Gastroesophageal sphincter (tissue), 4 donors: ENCODE data around the gene EPM2A. TPM values are rescaled to one million over a fixed set of nuclear protein-coding genes. Genes with fewer than 3 reads are reported as not detected.

ENCODE experiments used
- ATAC-seq: fragments of 150-250 bp; one replicate; pipeline ENCODE4 v1.9.1; 2016; ENCODE audit warnings: mild to moderate bottlenecking, moderate library complexity
- H3K27ac ChIP-seq, 4 donors: fragments of 200-600 bp; sonication (generic) in 3 of 4; 1 replicate in 3 of 4; 2 replicates in 1 of 4; pipeline ENCODE4 v1.5.1; 2016 to 2019
- H3K27me3 ChIP-seq: fragments of 200-600 bp; sonication (generic); one replicate; pipeline ENCODE4 v1.5.1; 2019
- H3K36me3 ChIP-seq, 2 donors: fragments of 200-600 bp; sonication (generic); one replicate each; pipeline ENCODE4 v1.5.1; 2019; ENCODE audit warnings: control low read depth in 1 of 2
- H3K4me1 ChIP-seq, 3 donors: fragments of 200-600 bp; sonication (generic); 1 replicate in 2 of 3; 2 replicates in 1 of 3; pipeline ENCODE4 v1.5.1; 2016 to 2019; ENCODE audit warnings: control low read depth in 2 of 3
- H3K4me3 ChIP-seq, 2 donors: fragments of 200-600 bp; sonication (generic); one replicate each; pipeline ENCODE4 v1.5.1; 2019; ENCODE audit warnings: mild to moderate bottlenecking in 1 of 2, moderate library complexity in 1 of 2
- H3K9me3 ChIP-seq, 3 donors: fragments of 200-600 bp; sonication (generic); one replicate each; pipeline ENCODE4 v1.5.1; 2017 to 2019; ENCODE audit warnings: control low read depth in 2 of 3
- CTCF ChIP-seq, 4 experiments: fragments of 200-600 bp in 2 of 4; fragments of 450-650 bp in 2 of 4; sonication (generic) in 1 of 4; IDR thresholded peaks; one replicate each; pipeline ENCODE4 v1.5.1; 2017 to 2019; ENCODE audit warnings: antibody characterized with exemption in 4 of 4, mild to moderate bottlenecking in 2 of 4, moderate library complexity in 2 of 4
- EP300 ChIP-seq: sonication (generic); formaldehyde crosslinking; IDR thresholded peaks from one replicate; pipeline ENCODE4 v1.6.1; 2017; ENCODE audit warnings: antibody characterized with exemption, mild to moderate bottlenecking
- POLR2A ChIP-seq, 2 donors: fragments of 450-650 bp; IDR thresholded peaks; one replicate each; pipeline ENCODE4 v1.6.1; 2017; ENCODE audit warnings: antibody characterized with exemption in 2 of 2, mild to moderate bottlenecking in 2 of 2, moderate library complexity in 1 of 2
- POLR2AphosphoS5 ChIP-seq: sonication (generic); formaldehyde crosslinking; IDR thresholded peaks from one replicate; pipeline ENCODE4 v1.6.1; 2017; ENCODE audit warnings: antibody characterized with exemption
- WGBS, 2 donors: methylation state at CpG; one replicate each; pipeline ENCODE4 v1.1.5; 2018; ENCODE audit warnings: low coverage in 1 of 2; 5-methylcytosine and 5-hydroxymethylcytosine counted together
- total RNA-seq, 4 donors: library from RNA; depleted of rRNA; stranded (reverse); fragments of >200 nt; gene quantifications; one replicate each; pipeline ENCODE4 v1.1.0, GENCODE V29; 2016

EPM2A gene
- total RNA-seq, 4 donors from 2014 or later, result 53.7 to 83.7 (median 77.1) TPM

- Histone ChIP-seq H3K4me3 (no peak overlapping the region), H3K9me3 (no peaks in the 10 kb centered on the region), H3K4me1 (no peaks in the 10 kb centered on the region), H3K36me3 (no peaks in the 10 kb centered on the region), H3K27me3 (no peaks in the 10 kb centered on the region), H3K27ac (no peak overlapping the region)
- WGBS, 2 donors, result 67 to 82% methylated on average over 1 of the region's 1 CpG
- ATAC-seq, result no peak
- TF ChIP-seq EP300 (no peak), CTCF (IDR thresholded peaks at IDR 0.05) (no peak), POLR2A (IDR thresholded peaks at IDR 0.05) (no peak), POLR2AphosphoS5 (no peak)
Observed at GRCh38 chr6:145609521-145609920, 125.8 kb downstream of the EPM2A start.

DNA sequence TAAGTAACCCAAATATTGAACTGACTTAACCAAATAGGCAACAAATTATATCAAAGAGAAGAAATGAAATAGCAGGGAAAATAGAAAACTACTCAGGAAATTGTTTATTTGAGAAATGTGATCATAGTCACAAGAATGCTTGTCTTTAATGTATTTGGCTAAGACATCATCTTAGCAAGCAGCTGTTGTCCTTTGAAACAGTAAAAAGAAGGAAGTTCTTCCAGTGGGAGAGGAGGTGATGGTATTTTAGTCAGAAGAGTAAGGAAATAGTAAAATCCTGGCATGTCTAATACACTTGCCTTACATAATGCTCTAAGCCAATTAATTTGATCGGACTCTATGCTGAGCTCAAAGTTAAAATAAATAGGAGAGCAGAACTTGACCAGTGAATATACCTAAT, 126.5 kb downstream of the EPM2A start:
- TF ChIP-seq CTCF (IDR thresholded peaks at IDR 0.05) (no peak), POLR2AphosphoS5 (no peak), POLR2A (IDR thresholded peaks at IDR 0.05) (no peak), EP300 (no peak)
- 83 to 100% methylated on average over 1 of the region's 1 CpG for WGBS, 2 donors
- no peak for ATAC-seq

DNA sequence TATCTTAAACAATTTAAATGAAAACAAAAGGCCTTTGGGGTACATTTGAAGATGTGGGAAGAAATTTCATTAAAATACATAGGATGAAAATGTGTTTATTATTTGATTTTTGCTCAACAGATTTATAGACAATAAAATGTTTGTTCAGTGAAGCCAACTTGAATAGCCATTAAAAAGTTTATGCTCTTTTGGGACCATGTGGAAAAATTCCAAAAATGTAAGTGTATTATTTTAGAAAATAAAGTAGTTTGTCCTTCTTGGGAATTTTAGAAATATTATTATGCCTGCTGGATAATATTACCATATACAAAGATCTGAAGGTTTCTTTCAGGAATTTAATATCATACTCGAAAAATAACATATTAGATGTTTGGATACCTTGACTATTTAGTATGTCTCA, 131.3 kb downstream of the EPM2A start:
- Histone ChIP-seq H3K4me1 (no peaks in the 10 kb centered on the region), H3K4me3 (no peak overlapping the region), H3K9me3 (no peaks in the 10 kb centered on the region), H3K36me3 (no peaks in the 10 kb centered on the region), H3K27me3 (no peaks in the 10 kb centered on the region), H3K27ac (no peak overlapping the region)
- no peak for ATAC-seq
- 68 to 94% methylated on average over 1 of the region's 1 CpG for WGBS, 2 donors
- TF ChIP-seq EP300, result no peak
- no peak for TF ChIP-seq POLR2A (IDR thresholded peaks at IDR 0.05)
- no peak for TF ChIP-seq CTCF (IDR thresholded peaks at IDR 0.05)
- no peak for TF ChIP-seq POLR2AphosphoS5

More for the DNA sequence above, 126.5 kb downstream of the EPM2A start:
- Histone ChIP-seq H3K27ac (no peak overlapping the region), H3K27me3 (no peaks in the 10 kb centered on the region), H3K4me1 (no peaks in the 10 kb centered on the region), H3K36me3 (no peaks in the 10 kb centered on the region), H3K4me3 (no peak overlapping the region), H3K9me3 (no peaks in the 10 kb centered on the region)

DNA sequence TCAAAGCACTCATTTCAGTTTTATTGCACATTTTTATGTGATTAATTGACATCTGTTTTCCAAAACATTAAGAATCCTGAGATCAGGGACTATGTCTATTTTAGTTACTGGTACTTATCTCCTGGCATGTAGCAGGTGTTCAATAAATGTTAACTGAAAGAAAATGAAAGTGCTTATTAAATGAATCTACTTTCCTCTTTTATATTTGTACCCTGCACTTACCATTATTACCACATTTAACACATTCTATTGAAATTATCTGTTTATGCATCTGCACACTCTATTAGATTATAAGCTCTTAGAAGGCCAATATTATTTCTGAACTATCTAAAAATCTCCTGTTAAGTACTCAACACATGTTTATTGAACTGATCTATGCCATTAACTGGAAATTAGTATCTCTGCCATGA, 131.9 kb downstream of the EPM2A start:
- no peaks in the 10 kb centered on the region for H3K4me1 ChIP-seq
- no peaks in the 10 kb centered on the region for H3K36me3 ChIP-seq
- no peaks in the 10 kb centered on the region for H3K27me3 ChIP-seq
- no peaks in the 10 kb centered on the region for H3K9me3 ChIP-seq
- ATAC-seq, result no peak
- no peak overlapping the region for H3K4me3 ChIP-seq
- no peak for TF ChIP-seq CTCF (IDR thresholded peaks at IDR 0.05)
- no peak for TF ChIP-seq POLR2A (IDR thresholded peaks at IDR 0.05)
- TF ChIP-seq EP300, result no peak
- no peak overlapping the region for H3K27ac ChIP-seq

DNA sequence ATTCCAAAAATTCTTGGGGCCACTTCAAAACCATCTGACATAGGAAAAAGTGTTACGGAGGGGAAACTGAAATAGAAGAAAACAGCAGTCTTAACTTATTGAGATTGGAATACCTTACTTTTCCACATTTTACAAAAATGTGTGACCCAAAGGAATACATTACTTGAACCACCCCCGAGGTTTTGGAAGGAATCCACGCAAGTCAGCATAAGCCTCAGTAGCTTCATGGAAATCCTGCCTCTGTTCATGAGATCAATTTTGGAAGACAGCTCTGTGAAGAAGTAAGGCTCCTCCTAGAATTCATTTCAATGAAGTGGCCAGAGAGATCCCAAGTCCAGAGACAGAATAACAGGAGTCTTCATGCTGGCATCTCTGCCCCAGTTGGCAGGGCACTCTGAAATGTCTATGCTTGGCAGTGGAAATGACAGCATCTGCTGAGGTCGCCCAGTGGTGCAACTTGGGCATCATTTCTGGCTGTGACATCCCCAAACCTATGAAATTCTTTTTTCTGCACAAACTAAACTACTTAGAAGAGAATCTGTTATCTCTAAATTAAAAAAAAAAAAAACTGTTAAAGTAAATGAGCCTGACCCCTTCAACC, 132.5 kb downstream of the EPM2A start:
- H3K4me3 ChIP-seq, result no peak overlapping the region
- H3K9me3 ChIP-seq, result no peaks in the 10 kb centered on the region
- WGBS, 2 donors, result 71 to 85% methylated on average over 3 of the region's 4 CpGs
- no peaks in the 10 kb centered on the region for H3K36me3 ChIP-seq
- no peaks in the 10 kb centered on the region for H3K4me1 ChIP-seq
- H3K27me3 ChIP-seq, result no peaks in the 10 kb centered on the region
- no peak overlapping the region for H3K27ac ChIP-seq
- ATAC-seq, result no peak
- no peak for TF ChIP-seq EP300
- TF ChIP-seq CTCF (IDR thresholded peaks at IDR 0.05), result no peak
- no peak for TF ChIP-seq POLR2AphosphoS5
- TF ChIP-seq POLR2A (IDR thresholded peaks at IDR 0.05), result no peak
